Peyer's patch (tissue), 4 donors: ENCODE measurements around the gene PEAK1. TPM values are rescaled to one million over a fixed set of nuclear protein-coding genes. Genes with fewer than 3 reads are reported as not detected.

Experiments used
- DNase-seq, 3 donors: peaks; one replicate each; pipeline ENCODE4 v3.0.0-alpha.2; 2017 to 2019
- H3K27ac ChIP-seq, 4 donors: fragments of 200-600 bp; sonication (generic); one replicate each; pipeline ENCODE4 v1.5.1; 2016 to 2019
- H3K27me3 ChIP-seq, 2 donors: fragments of 200-600 bp; sonication (generic); one replicate each; pipeline ENCODE4 v1.5.1; 2019
- H3K36me3 ChIP-seq, 3 donors: fragments of 200-600 bp; sonication (generic); one replicate each; pipeline ENCODE4 v1.5.1; 2016 to 2019
- H3K4me1 ChIP-seq, 4 donors: fragments of 200-600 bp; sonication (generic); one replicate each; pipeline ENCODE4 v1.5.1; 2016 to 2019
- H3K4me3 ChIP-seq, 4 donors: fragments of 200-600 bp; sonication (generic); 1 replicate in 3 of 4; 2 replicates in 1 of 4; pipeline ENCODE4 v1.5.1; 2016 to 2019; ENCODE audit warnings: mild to moderate bottlenecking in 1 of 4
- H3K9me3 ChIP-seq, 4 donors: fragments of 200-600 bp; sonication (generic); one replicate each; pipeline ENCODE4 v1.5.1; 2016 to 2019; ENCODE audit warnings: mild to moderate bottlenecking in 1 of 4
- POLR2A ChIP-seq, 2 donors: fragments of 450-650 bp; IDR thresholded peaks; one replicate each; pipeline ENCODE4 v1.5.1; 2017; ENCODE audit warnings: antibody characterized with exemption in 2 of 2, mild to moderate bottlenecking in 2 of 2, moderate library complexity in 2 of 2
- total RNA-seq, 4 donors: library from RNA; depleted of rRNA; stranded (reverse); fragments of >200 nt; gene quantifications; one replicate each; pipeline ENCODE4 v1.1.0, GENCODE V29; 2016
- TF ChIP-seq, protein P1 (sequence below), 6 experiments: fragments of 450-650 bp in 4 of 6; fragments of 200-600 bp in 2 of 6; sonication (generic) in 1 of 6; IDR thresholded peaks; one replicate each; pipeline ENCODE4 v1.5.1; 2017 to 2019; ENCODE audit warnings: antibody characterized with exemption in 6 of 6, mild to moderate bottlenecking in 3 of 6, moderate library complexity in 1 of 6

The PEAK1 gene
- total RNA-seq, 4 donors from 2014 or later, result 28.7 to 81.7 (median 52.4) TPM

DNA sequence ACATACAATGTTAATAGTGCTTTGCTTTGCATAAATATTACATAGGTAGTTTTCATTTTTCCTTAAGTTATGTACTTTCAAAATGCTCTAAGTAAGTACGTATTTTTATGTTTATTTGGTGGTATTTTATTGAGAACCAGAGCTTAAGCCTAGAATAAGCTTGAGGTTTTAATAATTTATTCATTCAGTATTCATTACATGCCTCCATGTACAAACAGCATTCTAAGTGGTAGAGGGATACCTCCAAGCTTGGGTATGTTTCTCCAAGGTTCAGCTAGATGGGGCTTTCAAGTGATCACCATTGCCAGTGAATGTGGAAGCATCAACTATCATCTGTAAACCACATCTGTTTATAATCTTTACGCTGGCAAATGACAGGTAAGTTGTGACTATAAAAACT is 52.3 kb downstream of the PEAK1 start:
- H3K36me3 ChIP-seq, result no peaks in the 10 kb centered on the region
- no peaks in the 10 kb centered on the region for H3K27me3 ChIP-seq
- DNase-seq, result no peak
- no peak overlapping the region for H3K4me3 ChIP-seq
- no peaks in the 10 kb centered on the region for H3K4me1 ChIP-seq
- H3K27ac ChIP-seq, result no peak overlapping the region
- TF ChIP-seq POLR2A (IDR thresholded peaks at IDR 0.05), result no peak
- TF ChIP-seq, protein P1, sequence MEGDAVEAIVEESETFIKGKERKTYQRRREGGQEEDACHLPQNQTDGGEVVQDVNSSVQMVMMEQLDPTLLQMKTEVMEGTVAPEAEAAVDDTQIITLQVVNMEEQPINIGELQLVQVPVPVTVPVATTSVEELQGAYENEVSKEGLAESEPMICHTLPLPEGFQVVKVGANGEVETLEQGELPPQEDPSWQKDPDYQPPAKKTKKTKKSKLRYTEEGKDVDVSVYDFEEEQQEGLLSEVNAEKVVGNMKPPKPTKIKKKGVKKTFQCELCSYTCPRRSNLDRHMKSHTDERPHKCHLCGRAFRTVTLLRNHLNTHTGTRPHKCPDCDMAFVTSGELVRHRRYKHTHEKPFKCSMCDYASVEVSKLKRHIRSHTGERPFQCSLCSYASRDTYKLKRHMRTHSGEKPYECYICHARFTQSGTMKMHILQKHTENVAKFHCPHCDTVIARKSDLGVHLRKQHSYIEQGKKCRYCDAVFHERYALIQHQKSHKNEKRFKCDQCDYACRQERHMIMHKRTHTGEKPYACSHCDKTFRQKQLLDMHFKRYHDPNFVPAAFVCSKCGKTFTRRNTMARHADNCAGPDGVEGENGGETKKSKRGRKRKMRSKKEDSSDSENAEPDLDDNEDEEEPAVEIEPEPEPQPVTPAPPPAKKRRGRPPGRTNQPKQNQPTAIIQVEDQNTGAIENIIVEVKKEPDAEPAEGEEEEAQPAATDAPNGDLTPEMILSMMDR (IDR thresholded peaks at IDR 0.05), result no peak
- H3K9me3 ChIP-seq, result no peaks in the 10 kb centered on the region

DNA sequence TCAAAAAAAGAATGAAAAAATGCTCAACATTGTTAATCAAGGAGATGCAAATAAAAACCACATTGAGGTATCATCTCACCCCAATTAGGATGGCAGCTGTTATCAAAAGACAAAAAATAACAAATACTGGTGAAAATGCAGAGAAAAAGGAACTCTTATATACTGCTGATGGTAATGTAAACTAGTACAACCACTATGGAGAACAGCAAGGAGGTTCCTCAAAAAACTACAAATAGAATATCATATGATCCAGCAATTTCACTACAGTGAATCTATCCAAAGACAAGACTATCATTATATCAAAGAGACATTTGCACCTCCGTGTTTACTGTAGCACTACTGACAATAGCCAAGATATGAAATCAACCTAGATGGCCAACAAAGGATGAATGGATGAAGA is 58.4 kb downstream of the PEAK1 start:
- TF ChIP-seq, protein P1 (IDR thresholded peaks at IDR 0.05), result no peak
- no peak for TF ChIP-seq POLR2A (IDR thresholded peaks at IDR 0.05)
- no peak overlapping the region for H3K27ac ChIP-seq
- H3K9me3 ChIP-seq, result no peaks in the 10 kb centered on the region
- no peak overlapping the region for H3K4me3 ChIP-seq
- no peaks in the 10 kb centered on the region for H3K27me3 ChIP-seq
- no peaks in the 10 kb centered on the region for H3K36me3 ChIP-seq
- no peaks in the 10 kb centered on the region for H3K4me1 ChIP-seq
- DNase-seq, result no peak

DNA sequence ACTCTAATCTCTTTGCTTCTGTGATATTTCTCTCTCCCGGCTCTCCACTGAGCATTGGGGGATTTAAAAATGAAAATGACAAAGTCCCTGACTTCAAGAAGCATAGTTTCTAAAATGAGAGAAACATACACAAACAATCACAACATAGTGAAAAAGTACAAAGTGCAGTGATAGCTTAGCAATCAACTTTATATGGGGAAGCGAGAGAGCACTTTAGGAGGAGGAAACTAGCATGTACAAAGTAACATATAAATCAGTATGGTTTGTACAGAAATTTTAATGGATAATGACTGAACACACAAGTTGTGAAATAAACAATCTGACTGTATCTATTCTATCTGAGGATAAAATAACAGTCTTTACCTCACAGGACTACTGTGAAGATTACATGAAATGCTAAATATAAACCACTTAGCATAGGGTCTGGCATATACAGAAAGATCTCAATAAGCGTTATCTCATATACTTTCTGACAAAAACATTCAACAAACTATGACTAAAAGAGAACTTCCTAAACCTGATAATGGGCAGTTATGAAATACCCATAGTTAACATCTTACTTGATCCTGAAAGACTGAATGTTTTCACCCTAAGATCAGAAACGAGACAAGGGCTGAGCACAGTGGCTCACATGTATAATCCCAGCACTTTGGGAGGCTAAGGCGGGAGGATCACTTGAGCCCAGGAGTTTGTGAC is 61.2 kb downstream of the PEAK1 start:
- H3K9me3 ChIP-seq, result no peaks in the 10 kb centered on the region
- TF ChIP-seq, protein P1 (IDR thresholded peaks at IDR 0.05), result no peak
- no peaks in the 10 kb centered on the region for H3K4me1 ChIP-seq
- no peak overlapping the region for H3K27ac ChIP-seq
- no peak for DNase-seq
- no peaks in the 10 kb centered on the region for H3K27me3 ChIP-seq
- H3K36me3 ChIP-seq, result no peaks in the 10 kb centered on the region
- H3K4me3 ChIP-seq, result no peak overlapping the region

DNA sequence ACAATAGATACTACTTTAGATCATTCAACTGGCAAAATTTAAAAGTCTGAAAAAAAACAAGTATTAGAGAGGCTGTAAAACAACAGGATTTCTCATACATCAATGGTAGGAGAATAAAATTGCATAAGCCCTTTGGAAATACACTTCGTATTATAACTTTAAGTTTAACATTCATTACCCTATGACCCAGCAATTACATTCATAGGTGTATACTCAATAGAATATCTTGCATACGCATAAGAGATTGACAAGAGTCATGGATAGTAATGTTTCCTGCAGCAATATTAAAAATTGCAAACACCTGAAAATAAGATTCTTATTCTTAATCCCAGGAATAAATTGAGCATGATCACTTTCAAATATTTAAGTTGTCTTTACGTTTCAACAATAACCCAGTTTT is 63.6 kb downstream of the PEAK1 start:
- no peak for TF ChIP-seq POLR2A (IDR thresholded peaks at IDR 0.05)
- TF ChIP-seq, protein P1 (IDR thresholded peaks at IDR 0.05), result no peak
- no peak for DNase-seq
- no peak overlapping the region for H3K27ac ChIP-seq

DNA sequence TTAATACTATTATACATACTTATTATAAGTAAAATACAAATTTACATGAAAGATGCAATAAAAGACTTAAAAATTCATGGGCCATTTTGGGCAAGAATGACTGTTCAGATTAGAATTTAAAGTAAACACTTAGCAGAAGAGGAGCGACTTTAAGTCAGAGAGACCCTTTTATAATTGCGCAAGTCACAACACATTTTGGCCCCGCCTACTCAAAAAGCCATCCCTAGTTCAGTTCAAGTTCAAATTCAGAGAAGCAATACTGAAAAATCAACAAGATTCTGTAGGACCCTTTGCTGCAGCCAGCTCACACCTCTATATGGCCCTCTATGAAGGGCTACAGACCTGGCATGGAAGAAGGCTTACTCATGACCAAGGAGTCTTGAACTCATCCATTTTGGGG is 64.6 kb downstream of the PEAK1 start:
- TF ChIP-seq POLR2A (IDR thresholded peaks at IDR 0.05), result no peak
- TF ChIP-seq, protein P1 (IDR thresholded peaks at IDR 0.05), result no peak
- no peak for DNase-seq
- Histone ChIP-seq H3K4me1 (no peaks in the 10 kb centered on the region), H3K36me3 (no peaks in the 10 kb centered on the region), H3K9me3 (no peaks in the 10 kb centered on the region), H3K4me3 (no peak overlapping the region), H3K27me3 (no peaks in the 10 kb centered on the region), H3K27ac (no peak overlapping the region)

More for the DNA sequence above, 63.6 kb downstream of the PEAK1 start:
- Histone ChIP-seq H3K36me3 (no peaks in the 10 kb centered on the region), H3K9me3 (no peaks in the 10 kb centered on the region), H3K4me3 (no peak overlapping the region), H3K27me3 (no peaks in the 10 kb centered on the region), H3K4me1 (no peaks in the 10 kb centered on the region)

DNA sequence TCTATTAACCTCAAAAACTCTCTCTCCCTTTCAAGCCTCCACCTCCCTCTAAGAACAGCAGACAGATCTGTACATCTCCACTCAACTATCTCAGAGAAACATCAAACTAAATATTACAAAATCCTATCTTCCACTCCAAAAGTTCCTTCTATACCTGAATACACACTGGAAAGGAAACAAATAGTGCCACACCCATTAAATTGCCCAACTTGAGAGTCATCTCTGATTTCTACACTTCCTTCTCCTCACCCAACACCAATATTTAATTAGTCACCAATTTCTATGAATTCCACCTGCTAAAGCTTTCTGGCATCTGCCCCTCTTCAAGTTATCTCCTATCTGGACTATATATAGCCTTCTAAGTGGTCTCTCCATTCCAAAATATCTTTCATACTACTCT is 65.8 kb downstream of the PEAK1 start:
- no peak overlapping the region for H3K27ac ChIP-seq

More for the DNA sequence above, 65.8 kb downstream of the PEAK1 start:
- no peaks in the 10 kb centered on the region for H3K36me3 ChIP-seq
- H3K4me1 ChIP-seq, result no peaks in the 10 kb centered on the region
- no peaks in the 10 kb centered on the region for H3K27me3 ChIP-seq
- no peak for TF ChIP-seq POLR2A (IDR thresholded peaks at IDR 0.05)
- TF ChIP-seq, protein P1 (IDR thresholded peaks at IDR 0.05), result no peak
- H3K4me3 ChIP-seq, result no peak overlapping the region
- no peak for DNase-seq
- H3K9me3 ChIP-seq, result no peaks in the 10 kb centered on the region
